Epithelial cell of proximal tubule (primary cell): ENCODE results near the gene KDM5C. TPM values are rescaled to one million over a fixed set of nuclear protein-coding genes. Genes with fewer than 3 reads are reported as not detected.

ENCODE experiments used
- DNase-seq: peaks from one replicate; pipeline ENCODE4 v3.0.0-alpha.2; 2011; ENCODE audit warnings: low read depth
- H3K4me3 ChIP-seq: 2 replicates; pipeline ENCODE4 v1.5.1; 2011; ENCODE audit warnings: low read depth, mild to moderate bottlenecking, low read length
- CTCF ChIP-seq: conservative IDR thresholded peaks from 2 replicates; pipeline ENCODE4 v1.5.1; 2012; ENCODE audit warnings: low read depth, mild to moderate bottlenecking, low read length
- total RNA-seq: library from RNA; depleted of rRNA; stranded (reverse); fragments of >200 nt; gene quantifications from 2 replicates; pipeline ENCODE4 v1.2.3, GENCODE V29; 2015

The KDM5C gene
- total RNA-seq, result 39.2 and 60.0 TPM in 2 replicates

GRCh38 chrX:53224860-53225797 lies at the start of gene KDM5C:
TSS of gene KDM5C (minus strand) at chrX:53225207. CDS start at chrX:53224889, 318 bp downstream.
- no peak for TF ChIP-seq CTCF

GRCh38 chrX:53272808-53273337 lies 47.9 kb upstream of the KDM5C start:
- H3K4me3 ChIP-seq, result no peak overlapping the region
- no peak for TF ChIP-seq CTCF
- no peak for DNase-seq

More at GRCh38 chrX:53224860-53225797, at the start of gene KDM5C:
- DNase-seq, result peak; percentile 56
- H3K4me3 ChIP-seq, result peak within 1 kb of the TSS; percentile 91

GRCh38 chrX:53269536-53270107 lies 44.6 kb upstream of the KDM5C start:
- no peak for TF ChIP-seq CTCF
- no peak for DNase-seq
- H3K4me3 ChIP-seq, result no peak overlapping the region

GRCh38 chrX:53268173-53268572 lies 43.2 kb upstream of the KDM5C start:
- no peak overlapping the region for H3K4me3 ChIP-seq
- TF ChIP-seq CTCF, result no peak
- DNase-seq, result no peak

- no peak for DNase-seq
- no peak overlapping the region for H3K4me3 ChIP-seq
- TF ChIP-seq CTCF, result no peak
Measured at GRCh38 chrX:53266914-53267313, 41.9 kb upstream of the KDM5C start.

GRCh38 chrX:53265771-53266574 lies 41.0 kb upstream of the KDM5C start:
- no peak for TF ChIP-seq CTCF
- no peak overlapping the region for H3K4me3 ChIP-seq
- no peak for DNase-seq
